ENCODE measurements around the gene CAMK2B. TPM values are rescaled to one million over a fixed set of nuclear protein-coding genes. Genes with fewer than 3 reads are reported as not detected.

The CAMK2B gene
- total RNA-seq, 4 donors from 2014 or later = 0.50 to 2.0 (median 1.2) TPM

GRCh38 chr7:44368885-44369284, 43.5 kb upstream of the CAMK2B start:
- Histone ChIP-seq H3K27ac (replicated peaks in 1 of 4) (no peak overlapping the region), H3K4me3 (no peak overlapping the region), H3K36me3 (no peaks in the 10 kb centered on the region), H3K27me3 (peaks cover 0 to 38% (median 0%) of the 10 kb centered on the region in 4 donors), H3K4me1 (no peaks in the 10 kb centered on the region), H3K9me3 (no peaks in the 10 kb centered on the region)
- DNase-seq (ENCODE audit: extremely low spot score) = no peak
- WGBS = 100% methylated on average over 1 of the region's 1 CpG
- intact Hi-C loops (cut with DNase I) = no loop called here
- TF ChIP-seq EP300 (IDR thresholded peaks at IDR 0.05) = no peak
- no peak for TF ChIP-seq POLR2A (IDR thresholded peaks at IDR 0.05; ENCODE audit: low read depth)
- no peak for TF ChIP-seq POLR2AphosphoS5 (IDR thresholded peaks at IDR 0.05)
- no peak for TF ChIP-seq CTCF (IDR thresholded peaks at IDR 0.05)

GRCh38 chr7:44368455-44368854, 43.1 kb upstream of the CAMK2B start:
- Histone ChIP-seq H3K4me1 (no peaks in the 10 kb centered on the region), H3K27ac (replicated peaks in 1 of 4) (no peak overlapping the region), H3K9me3 (no peaks in the 10 kb centered on the region), H3K36me3 (no peaks in the 10 kb centered on the region), H3K27me3 (peaks cover 0 to 34% (median 0%) of the 10 kb centered on the region in 4 donors), H3K4me3 (no peak overlapping the region)
- no peak for DNase-seq (ENCODE audit: extremely low spot score)
- intact Hi-C loops (cut with DNase I) = no loop called here
- TF ChIP-seq EP300 (IDR thresholded peaks at IDR 0.05) = no peak
- no peak for TF ChIP-seq CTCF (IDR thresholded peaks at IDR 0.05)
- no peak for TF ChIP-seq POLR2AphosphoS5 (IDR thresholded peaks at IDR 0.05)
- TF ChIP-seq POLR2A (IDR thresholded peaks at IDR 0.05; ENCODE audit: low read depth) = no peak

GRCh38 chr7:44367475-44368043, 42.2 kb upstream of the CAMK2B start:
- 87% methylated on average over 4 of the region's 5 CpGs for WGBS
- Histone ChIP-seq H3K4me1 (no peaks in the 10 kb centered on the region), H3K4me3 (no peak overlapping the region), H3K36me3 (no peaks in the 10 kb centered on the region), H3K27ac (replicated peaks in 1 of 4) (no peak overlapping the region), H3K9me3 (no peaks in the 10 kb centered on the region), H3K27me3 (peaks cover 0 to 28% (median 0%) of the 10 kb centered on the region in 4 donors)
- intact Hi-C loops (cut with DNase I) = no loop called here
- no peak for TF ChIP-seq EP300 (IDR thresholded peaks at IDR 0.05)
- no peak for DNase-seq (ENCODE audit: extremely low spot score)

GRCh38 chr7:44366986-44367385, 41.6 kb upstream of the CAMK2B start:
- 93% methylated on average over 4 of the region's 4 CpGs for WGBS

GRCh38 chr7:44353668-44354067, 28.3 kb upstream of the CAMK2B start:
- no peak for DNase-seq (ENCODE audit: extremely low spot score)
- TF ChIP-seq POLR2AphosphoS5 (IDR thresholded peaks at IDR 0.05) (no peak), EP300 (IDR thresholded peaks at IDR 0.05) (no peak), POLR2A (IDR thresholded peaks at IDR 0.05; ENCODE audit: low read depth) (no peak)
- no peak overlapping the region for H3K27ac ChIP-seq (replicated peaks in 1 of 4)
- no peaks in the 10 kb centered on the region for H3K36me3 ChIP-seq
- peaks cover 0 to 5% (median 0%) of the 10 kb centered on the region in 4 donors for H3K4me1 ChIP-seq
- peaks cover 0 to 9% (median 0%) of the 10 kb centered on the region in 4 donors for H3K27me3 ChIP-seq
- peaks cover 0 to 7% (median 2%) of the 10 kb centered on the region in 4 donors for H3K9me3 ChIP-seq
- 60% methylated on average over 2 of the region's 2 CpGs for WGBS
- intact Hi-C loops (cut with DNase I) = no loop called here
- no peak overlapping the region for H3K4me3 ChIP-seq

More at GRCh38 chr7:44366986-44367385, 41.6 kb upstream of the CAMK2B start:
- intact Hi-C loops (cut with DNase I) = no loop called here
- Histone ChIP-seq H3K27ac (replicated peaks in 1 of 4) (no peak overlapping the region), H3K4me1 (no peaks in the 10 kb centered on the region), H3K4me3 (no peak overlapping the region), H3K36me3 (no peaks in the 10 kb centered on the region), H3K27me3 (peaks cover 0 to 27% (median 0%) of the 10 kb centered on the region in 4 donors), H3K9me3 (no peaks in the 10 kb centered on the region)
- no peak for DNase-seq (ENCODE audit: extremely low spot score)
- TF ChIP-seq POLR2A (IDR thresholded peaks at IDR 0.05; ENCODE audit: low read depth) (no peak), CTCF (IDR thresholded peaks at IDR 0.05) (no peak), POLR2AphosphoS5 (IDR thresholded peaks at IDR 0.05) (no peak), EP300 (IDR thresholded peaks at IDR 0.05) (no peak)
